Testis (tissue), 3 donors: ENCODE results near the gene PPP6R3. TPM values are rescaled to one million over a fixed set of nuclear protein-coding genes. Genes with fewer than 3 reads are reported as not detected.

Experiments
- DNase-seq: peaks from one replicate; pipeline ENCODE4 v3.0.0-alpha.2; 2019
- H3K27ac ChIP-seq, 2 donors: fragments of 200-600 bp; sonication (generic); one replicate each; pipeline ENCODE4 v1.5.1; 2019
- H3K27me3 ChIP-seq: fragments of 200-600 bp; sonication (generic); one replicate; pipeline ENCODE4 v1.5.1; 2019
- H3K36me3 ChIP-seq: fragments of 200-600 bp; sonication (generic); one replicate; pipeline ENCODE4 v1.5.1; 2017; ENCODE audit warnings: low read depth; ENCODE audit errors: missing control alignments
- H3K4me1 ChIP-seq: fragments of 200-600 bp; sonication (generic); one replicate; pipeline ENCODE4 v1.5.1; 2019
- H3K4me3 ChIP-seq, 2 donors: fragments of 200-600 bp; sonication (generic); one replicate each; pipeline ENCODE4 v1.5.1; 2017 to 2019
- H3K9me3 ChIP-seq: fragments of 200-600 bp; sonication (generic); one replicate; pipeline ENCODE4 v1.5.1; 2017
- POLR2A ChIP-seq: fragments of 450-650 bp; IDR thresholded peaks from one replicate; pipeline ENCODE4 v1.6.1; 2017; ENCODE audit warnings: antibody characterized with exemption, mild to moderate bottlenecking, moderate library complexity
- WGBS, 2 donors: methylation state at CpG; one replicate each; pipeline ENCODE4 v1.1.5; 2018; 5-methylcytosine and 5-hydroxymethylcytosine counted together
- intact Hi-C: fragments of 100-400 bp; cut with DNase I; formaldehyde crosslinking; loops from one replicate; pipeline ENCODE4 v1.15.1; 2023; ENCODE audit warnings: low total_unique reads
- polyA plus RNA-seq: library from polyadenylated mRNA; stranded (reverse); fragments of 350-450 nt; fragmentation: Illumina TruSeq; extraction: RNeasy Lipid Tissue Mini Kit (QIAGEN cat#74804); gene quantifications from one replicate; pipeline ENCODE4 v1.2.3, GENCODE V29; 2014; ENCODE audit warnings: low read depth, low replicate concordance; ENCODE audit not compliant: insufficient read depth
- total RNA-seq, 2 donors: library from RNA; depleted of rRNA; stranded (reverse); fragments of >200 nt; gene quantifications; one replicate each; pipeline ENCODE4 v1.2.3, GENCODE V29; 2016
- TF ChIP-seq, protein P1 (sequence below), 3 experiments: fragments of 450-650 bp in 2 of 3; fragments of 200-600 bp in 1 of 3; sonication (generic) in 1 of 3; IDR thresholded peaks; one replicate each; pipeline ENCODE4 v1.5.1; 2016 to 2019; ENCODE audit warnings: antibody characterized with exemption in 3 of 3, mild to moderate bottlenecking in 2 of 3, moderate library complexity in 1 of 3

The PPP6R3 gene
- total and polyA plus RNA-seq, 3 donors from 2014 or later: 88.5 to 190 (median 188) TPM

DNA sequence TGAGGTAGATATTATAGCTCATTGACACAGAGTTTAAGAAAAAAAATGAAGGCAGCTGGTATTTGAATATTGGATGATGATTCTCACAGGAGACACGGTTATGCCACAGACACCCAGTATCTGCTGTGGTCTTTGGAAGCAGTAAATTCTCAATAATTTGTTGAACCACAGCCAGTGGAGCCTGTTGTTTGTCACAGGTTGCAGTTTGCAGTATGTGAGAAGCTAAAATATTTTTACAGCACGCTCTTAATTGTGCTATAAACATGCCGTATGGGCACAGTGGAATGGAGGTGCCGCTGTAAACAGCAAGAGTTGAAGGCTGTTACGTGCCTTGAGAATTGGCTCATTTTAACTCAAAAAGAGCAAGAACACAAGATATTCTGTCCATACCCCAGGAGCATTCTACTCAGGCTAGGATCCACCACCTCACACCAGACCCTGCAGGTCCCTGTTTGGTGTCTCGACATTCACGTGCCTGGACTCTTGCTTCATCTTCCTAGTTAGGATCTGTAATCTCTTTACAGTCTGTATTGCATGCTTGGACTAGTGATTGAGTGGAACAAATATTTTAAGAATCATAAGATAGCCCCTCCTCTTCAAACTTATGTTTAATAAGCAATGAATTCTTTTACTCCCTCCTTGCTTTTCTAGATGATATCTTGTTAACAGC is 129.1 kb downstream of the PPP6R3 start:
- H3K27ac ChIP-seq: no peak overlapping the region
- no peaks in the 10 kb centered on the region for H3K9me3 ChIP-seq
- intact Hi-C loops: no loop called here
- H3K4me1 ChIP-seq: no peaks in the 10 kb centered on the region
- WGBS, 2 donors: 89 to 90% methylated on average over 7 of the region's 7 CpGs
- TF ChIP-seq, protein P1, sequence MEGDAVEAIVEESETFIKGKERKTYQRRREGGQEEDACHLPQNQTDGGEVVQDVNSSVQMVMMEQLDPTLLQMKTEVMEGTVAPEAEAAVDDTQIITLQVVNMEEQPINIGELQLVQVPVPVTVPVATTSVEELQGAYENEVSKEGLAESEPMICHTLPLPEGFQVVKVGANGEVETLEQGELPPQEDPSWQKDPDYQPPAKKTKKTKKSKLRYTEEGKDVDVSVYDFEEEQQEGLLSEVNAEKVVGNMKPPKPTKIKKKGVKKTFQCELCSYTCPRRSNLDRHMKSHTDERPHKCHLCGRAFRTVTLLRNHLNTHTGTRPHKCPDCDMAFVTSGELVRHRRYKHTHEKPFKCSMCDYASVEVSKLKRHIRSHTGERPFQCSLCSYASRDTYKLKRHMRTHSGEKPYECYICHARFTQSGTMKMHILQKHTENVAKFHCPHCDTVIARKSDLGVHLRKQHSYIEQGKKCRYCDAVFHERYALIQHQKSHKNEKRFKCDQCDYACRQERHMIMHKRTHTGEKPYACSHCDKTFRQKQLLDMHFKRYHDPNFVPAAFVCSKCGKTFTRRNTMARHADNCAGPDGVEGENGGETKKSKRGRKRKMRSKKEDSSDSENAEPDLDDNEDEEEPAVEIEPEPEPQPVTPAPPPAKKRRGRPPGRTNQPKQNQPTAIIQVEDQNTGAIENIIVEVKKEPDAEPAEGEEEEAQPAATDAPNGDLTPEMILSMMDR (IDR thresholded peaks at IDR 0.05): no peak
- no peak for TF ChIP-seq POLR2A
- no peak overlapping the region for H3K4me3 ChIP-seq
- no peak for DNase-seq
- H3K36me3 ChIP-seq: no peaks in the 10 kb centered on the region
- H3K27me3 ChIP-seq: no peaks in the 10 kb centered on the region

DNA sequence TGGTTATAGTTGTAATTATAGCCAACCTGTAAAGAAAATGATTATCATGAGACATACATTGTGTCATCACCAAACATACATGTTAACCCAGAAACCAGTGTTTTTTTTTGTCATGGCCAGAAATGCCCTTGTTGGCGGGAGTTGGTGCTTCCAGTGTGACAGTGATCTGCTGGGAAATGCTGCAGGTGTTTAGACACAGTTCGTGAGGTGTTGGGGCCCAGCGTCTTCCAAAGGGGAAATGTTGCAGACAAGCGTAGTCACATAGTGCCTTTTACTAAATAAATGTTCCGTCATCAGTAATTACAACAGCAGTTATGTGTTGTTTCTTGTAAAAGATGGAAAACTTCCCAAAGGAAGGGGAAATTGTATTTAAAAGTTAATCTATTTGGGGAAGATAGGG is 131.2 kb downstream of the PPP6R3 start:
- WGBS, 2 donors: 91 to 96% methylated on average over 5 of the region's 5 CpGs
- intact Hi-C loops: no loop called here
- TF ChIP-seq, protein P1 (IDR thresholded peaks at IDR 0.05): no peak
- no peak for TF ChIP-seq POLR2A
- no peaks in the 10 kb centered on the region for H3K9me3 ChIP-seq
- DNase-seq: no peak
- H3K4me1 ChIP-seq: no peaks in the 10 kb centered on the region
- no peak overlapping the region for H3K4me3 ChIP-seq
- no peaks in the 10 kb centered on the region for H3K27me3 ChIP-seq
- no peaks in the 10 kb centered on the region for H3K36me3 ChIP-seq
- H3K27ac ChIP-seq: no peak overlapping the region

GRCh38 chr11:68593441-68593840 is 132.9 kb downstream of the PPP6R3 start:
- no peaks in the 10 kb centered on the region for H3K36me3 ChIP-seq
- H3K27ac ChIP-seq: no peak overlapping the region
- no peak for DNase-seq
- 77 to 83% methylated on average over 2 of the region's 2 CpGs for WGBS, 2 donors
- intact Hi-C loops: no loop called here
- no peaks in the 10 kb centered on the region for H3K4me1 ChIP-seq
- H3K4me3 ChIP-seq: no peak overlapping the region
- no peak for TF ChIP-seq POLR2A
- TF ChIP-seq, protein P1 (IDR thresholded peaks at IDR 0.05): no peak
- H3K9me3 ChIP-seq: no peaks in the 10 kb centered on the region
- no peaks in the 10 kb centered on the region for H3K27me3 ChIP-seq

- Histone ChIP-seq H3K27me3 (no peaks in the 10 kb centered on the region), H3K4me3 (no peak overlapping the region), H3K9me3 (no peaks in the 10 kb centered on the region), H3K4me1 (no peaks in the 10 kb centered on the region), H3K36me3 (no peaks in the 10 kb centered on the region), H3K27ac (no peak overlapping the region)
- TF ChIP-seq, protein P1 (IDR thresholded peaks at IDR 0.05): no peak
- no peak for TF ChIP-seq POLR2A
- 91 to 93% methylated on average over 4 of the region's 4 CpGs for WGBS, 2 donors
- no peak for DNase-seq
- intact Hi-C loops: no loop called here
Observed at GRCh38 chr11:68594123-68594522, 133.6 kb downstream of the PPP6R3 start.

DNA sequence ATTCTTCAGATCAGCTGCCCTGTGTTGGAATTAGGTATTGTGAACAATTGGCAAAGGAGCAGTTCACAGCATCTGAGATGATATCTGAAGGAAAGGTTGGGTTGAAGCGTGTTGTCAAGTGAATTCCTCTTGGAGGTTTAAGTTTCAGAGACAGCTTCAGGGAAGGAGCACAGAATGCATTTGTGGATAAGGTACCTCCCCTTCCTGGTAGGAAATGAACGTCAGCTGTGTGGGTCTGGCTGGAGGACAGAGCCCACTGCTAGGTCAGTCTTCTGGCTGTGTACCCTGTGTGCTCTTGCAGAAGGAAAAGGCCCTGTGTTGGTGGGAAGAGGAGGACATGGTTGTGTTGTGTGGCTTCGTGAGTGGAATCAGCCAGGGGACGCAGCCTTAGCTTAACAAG is 135.7 kb downstream of the PPP6R3 start:
- no peaks in the 10 kb centered on the region for H3K9me3 ChIP-seq
- H3K27ac ChIP-seq: peak overlapping the region in 1 of 2 donors; percentile 7
- 74 to 76% methylated on average over 4 of the region's 4 CpGs for WGBS, 2 donors
- no peaks in the 10 kb centered on the region for H3K27me3 ChIP-seq
- intact Hi-C loops: no loop called here
- no peaks in the 10 kb centered on the region for H3K4me1 ChIP-seq
- no peaks in the 10 kb centered on the region for H3K36me3 ChIP-seq
- DNase-seq: no peak
- TF ChIP-seq POLR2A: no peak
- TF ChIP-seq, protein P1 (IDR thresholded peaks at IDR 0.05): no peak
- no peak overlapping the region for H3K4me3 ChIP-seq
